HepG2 (cell line): ENCODE data around the gene FAM221A. TPM values are rescaled to one million over a fixed set of nuclear protein-coding genes. Genes with fewer than 3 reads are reported as not detected.

Experiments used
- ATAC-seq: fragments of 200-7000 bp; cut with Tn5 transposase; 3 replicates; pipeline ENCODE4 v1.9.1; 2020; ENCODE audit warnings: mild to moderate bottlenecking, moderate library complexity
- BruUV-seq: library from RNA; stranded (reverse); fragments of 400-500 nt; replicated peaks from 2 replicates; lab custom pipeline; 2021; lab: Mats Ljungman, UMichigan
- CTCF ChIA-PET: fragments of 300-600 bp; formaldehyde crosslinking; extraction: SDS; loops from one replicate; lab custom pipeline; 2021; ENCODE audit warnings: low total read pairs, inconsistent platforms, low intra/inter-chr PET ratio; lab: Yijun Ruan, JAX
- POLR2A ChIA-PET: fragments of 350-600 bp; sonication (Branson Sonifier 250); formaldehyde crosslinking; loops from one replicate; lab custom pipeline; 2020; ENCODE audit warnings: antibody characterized with exemption, inconsistent platforms; lab: Yijun Ruan, JAX
- DNase-seq: peaks from one replicate; pipeline ENCODE4 v3.0.0-alpha.2; 2015; ENCODE audit warnings: low spot score
- FAIRE-seq: peaks from 3 replicates; lab custom pipeline; 2011; peaks lifted over from hg19 to GRCh38; lab: Jason Lieb, UNC
- H2AFZ ChIP-seq: one replicate; pipeline ENCODE4 v1.6.1; 2011; ENCODE audit warnings: low read length, inconsistent platforms
- H3K27ac ChIP-seq: fragments of 300-600 bp; 3 replicates; pipeline ENCODE4 v1.8.0; 2011; ENCODE audit warnings: mixed run types, mild to moderate bottlenecking, mixed read lengths, low read length, inconsistent platforms; ENCODE audit not compliant: insufficient read depth; ENCODE audit errors: extremely low read length
- H3K27me3 ChIP-seq, 2 experiments: fragments of 200-600 bp in 1 of 2; 2 replicates in 1 of 2; 3 replicates in 1 of 2; pipeline versions ENCODE4 v1.6.0 to v1.8.0; 2011; ENCODE audit warnings: low read length in 2 of 2, mild to moderate bottlenecking in 2 of 2, moderate library complexity in 2 of 2, inconsistent platforms in 1 of 2; ENCODE audit not compliant: insufficient read depth in 2 of 2, control insufficient read depth in 1 of 2
- H3K36me3 ChIP-seq, 2 experiments: fragments of 200-600 bp in 1 of 2; replicated peaks in 1 of 2; 2 replicates in 1 of 2; 3 replicates in 1 of 2; pipeline versions ENCODE4 v1.5.1 to v1.8.0; 2011; ENCODE audit warnings: low read length in 2 of 2, inconsistent platforms in 1 of 2; ENCODE audit not compliant: insufficient read depth in 2 of 2, control insufficient read depth in 1 of 2
- H3K4me1 ChIP-seq: 2 replicates; pipeline ENCODE4 v1.5.1; 2012; ENCODE audit warnings: low read length, inconsistent platforms; ENCODE audit not compliant: insufficient read depth
- H3K4me2 ChIP-seq: 2 replicates; pipeline ENCODE4 v1.6.0; 2011; ENCODE audit warnings: low read depth, low read length, inconsistent platforms
- H3K4me3 ChIP-seq, 3 experiments: fragments of 200-600 bp in 1 of 3; sonication (generic), shearing (Covaris generic) in 1 of 3; replicated peaks in 1 of 3; 2 replicates each; pipeline ENCODE4 v1.5.1; 2011 to 2016; ENCODE audit warnings: low read length in 3 of 3, inconsistent platforms in 2 of 3, low read depth in 2 of 3, mild to moderate bottlenecking in 2 of 3, control low read depth in 1 of 3, mixed read lengths in 1 of 3; ENCODE audit not compliant: insufficient read depth in 1 of 3
- H3K79me2 ChIP-seq: one replicate; pipeline ENCODE4 v1.6.1; 2011; ENCODE audit warnings: low read length, inconsistent platforms; ENCODE audit not compliant: insufficient read depth
- H3K9ac ChIP-seq: 2 replicates; pipeline ENCODE4 v1.6.0; 2011; ENCODE audit warnings: mild to moderate bottlenecking, low read depth, low read length, inconsistent platforms; ENCODE audit not compliant: insufficient read depth
- H3K9me3 ChIP-seq: 2 replicates; pipeline ENCODE4 v1.5.1; 2012; ENCODE audit warnings: mild to moderate bottlenecking, low read length
- H4K20me1 ChIP-seq: 2 replicates; pipeline ENCODE4 v1.6.0; 2011; ENCODE audit warnings: inconsistent platforms, mild to moderate bottlenecking, low read length, moderate library complexity; ENCODE audit not compliant: insufficient read depth
- CTCF ChIP-seq: sonication (generic); formaldehyde crosslinking; IDR thresholded peaks from 2 replicates; pipeline ENCODE4 v1.5.0; 2020; ENCODE audit warnings: mild to moderate bottlenecking, missing genetic modification reagents, moderate library complexity
- DNMT1 ChIP-seq: sonication (generic); formaldehyde crosslinking; IDR thresholded peaks from 2 replicates; pipeline ENCODE4 v1.5.1; 2020; ENCODE audit warnings: mild to moderate bottlenecking, missing genetic modification reagents
- KAT7 ChIP-seq: IDR thresholded peaks from 2 replicates; pipeline ENCODE4 v1.6.1; 2018; ENCODE audit warnings: borderline replicate concordance, missing compliant biosample characterization
- SCMH1 ChIP-seq: sonication (generic); formaldehyde crosslinking; IDR thresholded peaks from 2 replicates; pipeline ENCODE4 v1.9.0; 2021; ENCODE audit warnings: missing genetic modification reagents, mild to moderate bottlenecking, borderline replicate concordance
- ZNF230 ChIP-seq: sonication (generic); formaldehyde crosslinking; IDR thresholded peaks from 2 replicates; pipeline ENCODE4 v1.4.0; 2020; ENCODE audit warnings: mild to moderate bottlenecking, missing genetic modification reagents
- in situ Hi-C: cut with HindIII; loops from 2 replicates; pipeline ENCODE4 v1.10.0; 2017; ENCODE audit warnings: low pct_unique_long_range_greater_than_20kb; ENCODE audit not compliant: extremely low pct_ligation_motif_present
- intact Hi-C: fragments of 100-400 bp; cut with micrococcal nuclease; formaldehyde crosslinking; loops from one replicate; pipeline ENCODE4 v1.10.0; 2022; ENCODE audit not compliant: unreplicated experiment
- polyA plus RNA-seq, 8 experiments: library from polyadenylated mRNA; depleted of rRNA in 3 of 8; stranded (reverse) in 7 of 8; unstranded in 1 of 8; fragments of >200 nt; fragmentation: Illumina TruSeq in 4 of 8; extraction: Trizol in 4 of 8; gene quantifications; 2 replicates each; pipeline versions ENCODE4 v1.2.1 to v1.2.3, GENCODE V29; 2011 to 2016; ENCODE audit warnings: low read depth in 4 of 8, missing spikeins in 1 of 8, mixed read lengths in 1 of 8; ENCODE audit not compliant: insufficient read depth in 1 of 8
- total RNA-seq, 5 experiments: library from RNA; depleted of rRNA; stranded (reverse); fragments of >200 nt; fragmentation: Illumina TruSeq; extraction: Trizol; gene quantifications; 2 replicates each; pipeline ENCODE4 v1.2.3, GENCODE V29; 2016; ENCODE audit warnings: low read depth in 1 of 5
- TF ChIP-seq, protein P1 (sequence below), 2 experiments: sonication (generic) in 1 of 2; formaldehyde crosslinking in 1 of 2; IDR thresholded peaks; 2 replicates each; pipeline versions ENCODE4 v1.5.1 to v1.6.1; 2011 to 2020; ENCODE audit warnings: borderline replicate concordance in 1 of 2, low read depth in 1 of 2, low read length in 1 of 2, mild to moderate bottlenecking in 1 of 2, missing genetic modification reagents in 1 of 2, moderate library complexity in 1 of 2

FAM221A gene
- total and polyA plus RNA-seq, 2 of the 13 experiments (the other 11 are each of a cell fraction or from before 2014, with no cell fraction given), result 0.08 TPM; not detected in 1

GRCh38 chr7:23664122-23664521, 15.9 kb upstream of the FAM221A start:
- ChIA-PET POLR2A (no interaction called here), CTCF (no interaction called here)
- H3K9ac ChIP-seq, result no peak overlapping the region
- DNase-seq (no peak), FAIRE-seq (no peak), ATAC-seq (no peak)
- H3K27me3 ChIP-seq, result no peaks in the 10 kb centered on the region
- H3K79me2 ChIP-seq, result no peaks in the 10 kb centered on the region
- H3K4me2 ChIP-seq, result no peak overlapping the region
- H2AFZ ChIP-seq, result no peak overlapping the region
- intact Hi-C loops (no loop called here), in situ Hi-C loops (no loop called here)
- no peak for TF ChIP-seq SCMH1
- no peak for TF ChIP-seq DNMT1 (CRISPR knock-in tag)
- TF ChIP-seq CTCF (CRISPR knock-in tag), result no peak
- no peak for TF ChIP-seq ZNF230
- TF ChIP-seq, protein P1, sequence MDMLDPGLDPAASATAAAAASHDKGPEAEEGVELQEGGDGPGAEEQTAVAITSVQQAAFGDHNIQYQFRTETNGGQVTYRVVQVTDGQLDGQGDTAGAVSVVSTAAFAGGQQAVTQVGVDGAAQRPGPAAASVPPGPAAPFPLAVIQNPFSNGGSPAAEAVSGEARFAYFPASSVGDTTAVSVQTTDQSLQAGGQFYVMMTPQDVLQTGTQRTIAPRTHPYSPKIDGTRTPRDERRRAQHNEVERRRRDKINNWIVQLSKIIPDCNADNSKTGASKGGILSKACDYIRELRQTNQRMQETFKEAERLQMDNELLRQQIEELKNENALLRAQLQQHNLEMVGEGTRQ (IDR thresholded peaks at IDR 0.05; ENCODE audit: low read depth, low read length), result no peak
- TF ChIP-seq, protein P1 (CRISPR knock-in tag; IDR thresholded peaks at IDR 0.05; ENCODE audit: borderline replicate concordance), result no peak
- no peak for TF ChIP-seq KAT7
- H3K36me3 ChIP-seq, result no peaks in the 10 kb centered on the region
- no peak overlapping the region for H3K27ac ChIP-seq
- H3K9me3 ChIP-seq, result no peaks in the 10 kb centered on the region
- BruUV-seq, result no TSS peak
- no peaks in the 10 kb centered on the region for H4K20me1 ChIP-seq
- H3K4me1 ChIP-seq, result no peaks in the 10 kb centered on the region
- H3K4me3 ChIP-seq, result no peak overlapping the region
